Measurements from ENCODE around the gene GIMAP2. TPM values are rescaled to one million over a fixed set of nuclear protein-coding genes. Genes with fewer than 3 reads are reported as not detected.
"Not testable (repeated sequence)": the region's sequence is repeated elsewhere in the genome, so short reads cannot be mapped to it uniquely, and the experiment has no call there.

The GIMAP2 gene
- total and polyA plus RNA-seq, 3 donors from 2014 or later = 1.9 to 6.5 (median 2.4) TPM

- Histone ChIP-seq H3K36me3 (ENCODE audit: low read depth, missing control alignments) (no peaks in the 10 kb centered on the region), H3K9me3 (no peaks in the 10 kb centered on the region), H3K27me3 (no peaks in the 10 kb centered on the region), H3K4me3 (no peak overlapping the region), H3K27ac (no peak overlapping the region), H3K4me1 (no peaks in the 10 kb centered on the region)
- no peak for DNase-seq
- intact Hi-C loops (cut with DNase I; ENCODE audit: low total_unique reads) = no loop called here
- TF ChIP-seq CTCF (IDR thresholded peaks at IDR 0.05) (no peak), POLR2A (IDR thresholded peaks at IDR 0.05) (no peak)
Measured at GRCh38 chr7:150666412-150666811, 19.1 kb upstream of the GIMAP2 start.

GRCh38 chr7:150668472-150668911 is 17.0 kb upstream of the GIMAP2 start:
- H3K4me3 ChIP-seq = no peak overlapping the region
- H3K4me1 ChIP-seq = no peaks in the 10 kb centered on the region
- H3K36me3 ChIP-seq (ENCODE audit: low read depth, missing control alignments) = no peaks in the 10 kb centered on the region
- intact Hi-C loops (cut with DNase I; ENCODE audit: low total_unique reads) = no loop called here
- H3K27me3 ChIP-seq = no peaks in the 10 kb centered on the region
- H3K27ac ChIP-seq = no peak overlapping the region
- 68 to 71% methylated on average over 1 of the region's 1 CpG for WGBS, 2 donors
- H3K9me3 ChIP-seq = no peaks in the 10 kb centered on the region
- TF ChIP-seq CTCF (IDR thresholded peaks at IDR 0.05) (no peak), POLR2A (IDR thresholded peaks at IDR 0.05) (no peak)
- no peak for DNase-seq

- Histone ChIP-seq H3K27me3 (no peaks in the 10 kb centered on the region), H3K27ac (no peak overlapping the region), H3K36me3 (ENCODE audit: low read depth, missing control alignments) (no peaks in the 10 kb centered on the region), H3K9me3 (no peaks in the 10 kb centered on the region), H3K4me1 (no peaks in the 10 kb centered on the region), H3K4me3 (no peak overlapping the region)
- intact Hi-C loops (cut with DNase I; ENCODE audit: low total_unique reads) = no loop called here
- TF ChIP-seq CTCF (IDR thresholded peaks at IDR 0.05) = no peak
- DNase-seq = no peak
Measured at GRCh38 chr7:150668977-150669376, 16.5 kb upstream of the GIMAP2 start.

- H3K4me1 ChIP-seq; H3K36me3 ChIP-seq (ENCODE audit: low read depth, missing control alignments); H3K27me3 ChIP-seq; H3K27ac ChIP-seq; DNase-seq; H3K4me3 ChIP-seq; intact Hi-C loops (cut with DNase I; ENCODE audit: low total_unique reads); H3K9me3 ChIP-seq: not testable (repeated sequence)
- 84 to 86% methylated on average over 7 of the region's 7 CpGs for WGBS, 2 donors
Measured at GRCh38 chr7:150671798-150672585, 13.5 kb upstream of the GIMAP2 start.

GRCh38 chr7:150675714-150676113 is 9.8 kb upstream of the GIMAP2 start:
- H3K4me1 ChIP-seq = no peaks in the 10 kb centered on the region
- 69 to 75% methylated on average over 2 of the region's 2 CpGs for WGBS, 2 donors
- intact Hi-C loops (cut with DNase I; ENCODE audit: low total_unique reads) = no loop called here
- H3K36me3 ChIP-seq (ENCODE audit: low read depth, missing control alignments) = no peaks in the 10 kb centered on the region
- no peak for TF ChIP-seq CTCF (IDR thresholded peaks at IDR 0.05)
- no peak for TF ChIP-seq POLR2A (IDR thresholded peaks at IDR 0.05)
- H3K4me3 ChIP-seq = no peak overlapping the region
- H3K27ac ChIP-seq = no peak overlapping the region
- H3K9me3 ChIP-seq = no peaks in the 10 kb centered on the region
- H3K27me3 ChIP-seq = no peaks in the 10 kb centered on the region
- no peak for DNase-seq

GRCh38 chr7:150676276-150676675 is 9.2 kb upstream of the GIMAP2 start:
- H3K27ac ChIP-seq; DNase-seq; intact Hi-C loops (cut with DNase I; ENCODE audit: low total_unique reads); H3K4me1 ChIP-seq; H3K27me3 ChIP-seq; H3K9me3 ChIP-seq; H3K4me3 ChIP-seq; H3K36me3 ChIP-seq (ENCODE audit: low read depth, missing control alignments): not testable (repeated sequence)

GRCh38 chr7:150676854-150677253 is 8.7 kb upstream of the GIMAP2 start:
- DNase-seq; H3K4me3 ChIP-seq; H3K4me1 ChIP-seq; intact Hi-C loops (cut with DNase I; ENCODE audit: low total_unique reads); H3K9me3 ChIP-seq; H3K36me3 ChIP-seq (ENCODE audit: low read depth, missing control alignments); H3K27ac ChIP-seq; H3K27me3 ChIP-seq: not testable (repeated sequence)
- 67 to 68% methylated on average over 3 of the region's 3 CpGs for WGBS, 2 donors

- H3K36me3 ChIP-seq (ENCODE audit: low read depth, missing control alignments); H3K9me3 ChIP-seq; H3K27ac ChIP-seq; H3K4me1 ChIP-seq; intact Hi-C loops (cut with DNase I; ENCODE audit: low total_unique reads); H3K4me3 ChIP-seq; DNase-seq; H3K27me3 ChIP-seq: not testable (repeated sequence)
- 84 to 89% methylated on average over 10 to 11 of the region's 11 CpGs for WGBS, 2 donors
Measured at GRCh38 chr7:150678601-150679000, 6.9 kb upstream of the GIMAP2 start.
